SW480 (cell line): Measurements from ENCODE around the gene NCOA5.
"Not testable (repeated sequence)": the region's sequence is repeated elsewhere in the genome, so short reads cannot be mapped to it uniquely, and the experiment has no call there.

Experiments used
- DNase-seq: peaks from one replicate; pipeline ENCODE4 v3.0.0-alpha.2; 2016; ENCODE audit warnings: low spot score

The NCOA5 gene

GRCh38 chr20:46091622-46092535 lies 2.1 kb upstream of the NCOA5 start:
- DNase-seq: not testable (repeated sequence)

GRCh38 chr20:46089167-46089416 lies 670 bp downstream of the NCOA5 start:
- no peak for DNase-seq

- DNase-seq: peak; percentile 33
Measured at GRCh38 chr20:46088409-46089166, 1.2 kb downstream of the NCOA5 start.

- DNase-seq: peak; percentile 26
Measured at GRCh38 chr20:46087161-46087560, 2.6 kb downstream of the NCOA5 start.

- DNase-seq: no peak
Measured at GRCh38 chr20:46085179-46085851, 4.4 kb downstream of the NCOA5 start.

- no peak for DNase-seq
Measured at GRCh38 chr20:46084805-46085178, 5.0 kb downstream of the NCOA5 start.

GRCh38 chr20:46083531-46084061 lies 6.2 kb downstream of the NCOA5 start:
- no peak for DNase-seq

- DNase-seq: no peak
Measured at GRCh38 chr20:46083101-46083500, 6.7 kb downstream of the NCOA5 start.

GRCh38 chr20:46081074-46081473 lies 8.7 kb downstream of the NCOA5 start:
- DNase-seq: no peak

- DNase-seq: no peak
Measured at GRCh38 chr20:46078954-46079353, 10.8 kb downstream of the NCOA5 start.

GRCh38 chr20:46077642-46078305 lies 12.0 kb downstream of the NCOA5 start:
- no peak for DNase-seq

GRCh38 chr20:46076806-46077205 lies 13.0 kb downstream of the NCOA5 start:
- DNase-seq: no peak

GRCh38 chr20:46074006-46074405 lies 15.8 kb downstream of the NCOA5 start:
- no peak for DNase-seq

- DNase-seq: no peak
Measured at GRCh38 chr20:46073443-46073842, 16.3 kb downstream of the NCOA5 start.

GRCh38 chr20:46073024-46073423 lies 16.7 kb downstream of the NCOA5 start:
- no peak for DNase-seq

- DNase-seq: no peak
Measured at GRCh38 chr20:46071573-46071972, 18.2 kb downstream of the NCOA5 start.

- no peak for DNase-seq
Measured at GRCh38 chr20:46070215-46070900, 19.4 kb downstream of the NCOA5 start.

- no peak for DNase-seq
Measured at GRCh38 chr20:46065691-46066090, 24.1 kb downstream of the NCOA5 start.

- DNase-seq: no peak
Measured at GRCh38 chr20:46065006-46065405, 24.8 kb downstream of the NCOA5 start.

GRCh38 chr20:46063652-46064054 lies 26.1 kb downstream of the NCOA5 start:
- DNase-seq: no peak

GRCh38 chr20:46063151-46063550 lies 26.6 kb downstream of the NCOA5 start:
- no peak for DNase-seq

- no peak for DNase-seq
Measured at GRCh38 chr20:46062621-46063020, 27.1 kb downstream of the NCOA5 start.
